HT1080 (cell line): ENCODE results near the gene CHCHD4. TPM values are rescaled to one million over a fixed set of nuclear protein-coding genes. Genes with fewer than 3 reads are reported as not detected.

Source experiments
- total RNA-seq: library from RNA; depleted of rRNA; stranded (reverse); fragments of >200 nt; shearing (Covaris generic); gene quantifications from 2 replicates; pipeline ENCODE4 v1.2.3, GENCODE V29; 2014; rRNA removed

The CHCHD4 gene
- total RNA-seq, 1 experiment from 2014 or later, result 46.1 TPM

Other genes starting within 250 kb of the CHCHD4 start
- 0.47 and 1.3 TPM in 2 replicates for gene WNT7A, start 244.8 kb downstream of the CHCHD4 start, total RNA-seq
- 86.4 and 98.0 TPM in 2 replicates for gene TMEM43, start 182 bp upstream of the CHCHD4 start, total RNA-seq
- gene XPC, start 53.7 kb upstream of the CHCHD4 start, total RNA-seq, result 35.0 and 36.2 TPM in 2 replicates
- 17.4 and 18.8 TPM in 2 replicates for gene LSM3, start 53.9 kb upstream of the CHCHD4 start, total RNA-seq